GM18861 (cell line): ENCODE results near the gene PLD4.

Experiments used
- ATAC-seq: cut with Tn5 transposase; IDR thresholded peaks from one replicate; pipeline ENCODE4 v1.9.1; 2021; ENCODE audit not compliant: unreplicated experiment

Gene PLD4

DNA sequence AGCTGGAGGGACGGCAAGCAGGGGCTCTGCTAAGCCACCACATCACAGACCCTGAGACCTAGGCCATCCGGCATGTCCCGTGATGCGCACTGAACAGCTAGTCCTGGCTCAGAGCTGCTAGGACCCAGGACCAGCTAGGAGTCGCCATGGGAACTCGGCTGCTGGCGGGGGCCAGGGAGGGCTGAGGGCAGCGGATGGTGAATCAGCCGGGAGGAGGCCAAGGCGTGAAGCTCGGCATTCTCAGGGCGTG lies 48.4 kb downstream of the PLD4 start:
- no peak for ATAC-seq

DNA sequence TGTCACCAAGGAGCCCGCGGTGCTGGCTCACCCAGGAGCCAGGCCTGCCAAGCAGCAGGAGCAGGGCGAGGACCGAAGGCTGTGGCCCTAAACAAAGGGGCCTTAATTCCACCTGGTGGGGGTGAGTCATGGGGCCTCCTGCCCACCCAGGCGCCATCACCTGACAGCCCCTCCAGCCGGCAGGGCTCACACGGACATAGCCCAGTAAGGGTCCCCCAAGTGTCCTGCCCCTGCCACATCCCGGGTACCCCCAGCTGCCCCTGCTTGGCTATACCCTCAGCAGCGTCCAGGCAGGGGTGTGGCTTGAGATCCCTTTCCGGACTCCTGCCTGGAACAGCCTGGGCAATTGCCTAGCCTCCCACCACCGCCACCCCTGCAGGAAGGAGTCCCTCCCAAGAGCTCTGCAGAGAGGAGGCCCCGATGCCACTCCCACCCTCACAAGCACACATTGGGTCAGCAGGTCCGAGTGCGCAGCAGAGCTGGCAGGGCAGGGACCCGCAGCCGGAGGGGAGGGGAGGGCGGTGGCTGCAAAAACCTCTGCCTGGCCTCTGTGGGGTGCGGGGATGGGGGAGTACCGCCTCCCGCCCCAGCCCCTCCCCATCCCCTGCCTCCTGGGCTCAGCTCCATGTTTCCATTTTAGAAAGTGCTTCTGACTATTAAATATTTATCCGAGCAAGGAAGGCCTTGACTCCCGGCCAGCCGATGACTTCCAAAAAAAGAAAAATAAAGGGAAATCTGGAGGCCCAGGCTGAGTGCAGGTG lies 48.9 kb downstream of the PLD4 start:
- no peak for ATAC-seq

DNA sequence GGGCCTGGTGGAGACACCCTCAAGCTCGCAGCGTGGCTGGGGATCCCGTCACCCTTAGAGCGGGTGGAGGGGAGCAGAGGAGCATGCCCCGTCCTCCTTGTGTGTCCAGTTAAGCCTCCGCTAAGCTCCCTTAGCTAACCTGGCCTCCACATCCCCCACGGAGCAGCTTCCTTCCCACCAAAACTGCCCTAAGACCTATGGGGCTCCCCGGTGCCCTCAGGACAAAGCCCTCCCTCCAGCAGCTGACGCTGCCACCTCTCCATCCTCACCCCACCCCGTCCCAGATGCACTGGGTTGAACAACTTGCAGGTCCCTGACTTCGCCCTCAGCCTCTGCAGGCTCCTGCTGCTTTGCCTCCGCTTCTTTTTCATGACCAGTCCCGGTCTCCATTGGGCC lies 49.5 kb downstream of the PLD4 start:
- ATAC-seq: no peak

DNA sequence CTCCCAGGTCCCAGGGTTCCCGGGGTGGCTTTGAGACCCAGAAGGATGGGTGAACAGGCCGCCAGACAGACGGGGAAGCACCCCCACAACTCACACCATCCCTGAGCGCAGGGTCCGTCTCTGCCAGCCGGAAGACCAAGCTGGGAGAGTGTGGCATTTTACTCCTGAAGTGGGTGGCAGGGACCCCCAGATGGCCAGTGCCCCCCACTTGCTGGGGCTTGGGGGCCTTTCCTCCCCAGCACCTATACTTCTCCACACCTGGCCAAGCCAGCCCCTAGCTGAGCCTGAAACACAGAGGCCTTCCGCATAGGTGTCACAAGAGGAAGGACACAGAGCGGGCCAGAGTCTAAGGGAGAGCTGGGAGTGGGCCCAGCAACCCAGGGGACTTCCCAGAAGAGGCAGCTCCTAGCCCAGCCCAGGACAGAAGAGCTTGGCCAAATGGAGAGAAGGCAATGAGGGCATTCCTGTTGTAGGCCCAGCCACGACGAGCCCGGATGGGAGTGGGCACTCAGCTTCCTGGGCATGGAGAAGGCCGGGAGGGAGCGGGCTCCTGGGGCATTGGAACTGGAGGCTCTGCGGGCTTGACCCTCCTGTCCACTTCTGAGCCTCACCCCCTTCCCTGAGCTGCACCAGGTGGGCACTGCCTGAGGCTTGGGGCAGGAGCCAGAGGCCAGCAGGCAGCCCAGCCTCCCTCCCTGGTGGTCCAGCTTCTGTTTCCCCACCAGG lies 50.1 kb downstream of the PLD4 start:
- no peak for ATAC-seq

DNA sequence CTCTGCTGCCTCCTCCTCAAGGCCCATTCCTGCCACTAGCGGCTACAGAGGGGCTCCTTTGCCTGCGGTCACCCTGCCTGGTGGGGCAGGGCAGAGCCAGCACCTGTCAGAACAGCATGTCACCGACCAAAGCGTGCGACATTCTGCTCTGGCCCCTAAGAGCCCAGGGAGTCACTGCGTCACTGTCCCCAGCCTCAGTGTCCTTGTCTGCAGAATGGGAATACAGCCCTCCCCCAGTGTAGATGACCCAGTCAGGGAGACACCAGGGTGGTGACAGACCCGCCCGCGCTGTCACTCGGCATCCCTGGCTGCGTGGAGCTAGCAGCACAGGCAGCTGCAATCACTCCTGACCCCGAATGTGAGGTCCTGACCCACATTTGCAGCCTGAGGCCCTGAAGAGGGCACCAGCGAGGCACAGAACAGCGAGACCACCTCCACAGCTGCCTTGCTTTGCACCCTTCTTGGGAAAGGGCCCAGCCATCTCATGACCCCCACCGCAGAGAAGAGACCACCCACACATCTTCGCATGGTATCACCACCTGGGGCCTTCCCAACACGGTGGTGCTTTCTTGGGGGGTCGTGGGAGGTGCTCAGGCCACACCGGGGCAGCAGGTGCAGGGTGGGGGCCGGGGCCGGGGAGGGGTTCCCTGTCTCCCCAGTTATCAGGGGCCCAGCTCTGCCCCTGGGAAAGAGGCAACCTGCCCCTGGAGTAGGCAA lies 51.0 kb downstream of the PLD4 start:
- no peak for ATAC-seq

DNA sequence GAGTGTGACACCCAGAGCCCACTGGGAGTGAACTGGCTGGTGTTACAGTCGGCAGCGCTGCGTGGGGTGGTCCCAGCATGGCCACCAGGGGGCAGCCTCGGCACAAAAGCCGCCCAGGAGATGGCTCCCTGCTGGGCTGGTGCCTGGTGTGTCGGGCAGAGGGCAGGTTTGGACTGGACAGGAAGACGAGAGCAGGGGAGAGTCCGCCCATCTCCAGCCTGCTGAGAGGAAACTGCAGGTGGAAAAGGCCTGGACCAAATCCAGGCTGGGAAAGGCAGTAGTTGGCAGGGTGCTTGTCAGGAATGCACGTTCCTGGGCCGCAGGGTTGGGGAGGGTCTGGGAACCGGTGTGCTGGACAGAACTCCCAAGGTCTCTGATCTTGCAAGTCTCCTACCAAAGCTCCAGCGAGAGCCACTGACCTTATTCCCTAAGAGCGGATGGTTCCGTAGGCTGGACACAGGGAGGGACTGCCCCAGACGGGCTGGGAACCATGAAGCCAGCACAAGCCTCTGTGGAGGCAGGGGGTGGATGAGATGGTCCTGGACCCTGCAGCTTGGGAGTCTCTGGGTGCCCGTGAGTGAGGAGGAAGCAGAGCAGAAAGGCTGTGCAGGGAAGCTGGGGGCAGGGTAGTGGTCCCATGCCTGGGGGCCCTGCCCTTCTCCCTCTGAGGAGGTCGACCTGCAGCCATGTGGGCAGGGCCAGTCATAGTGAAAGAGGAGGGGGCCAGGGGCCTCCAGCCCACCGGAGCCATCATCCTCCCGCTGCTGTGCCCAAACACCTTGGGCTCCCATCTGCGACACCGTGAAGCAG lies 51.7 kb downstream of the PLD4 start:
- ATAC-seq: no peak

DNA sequence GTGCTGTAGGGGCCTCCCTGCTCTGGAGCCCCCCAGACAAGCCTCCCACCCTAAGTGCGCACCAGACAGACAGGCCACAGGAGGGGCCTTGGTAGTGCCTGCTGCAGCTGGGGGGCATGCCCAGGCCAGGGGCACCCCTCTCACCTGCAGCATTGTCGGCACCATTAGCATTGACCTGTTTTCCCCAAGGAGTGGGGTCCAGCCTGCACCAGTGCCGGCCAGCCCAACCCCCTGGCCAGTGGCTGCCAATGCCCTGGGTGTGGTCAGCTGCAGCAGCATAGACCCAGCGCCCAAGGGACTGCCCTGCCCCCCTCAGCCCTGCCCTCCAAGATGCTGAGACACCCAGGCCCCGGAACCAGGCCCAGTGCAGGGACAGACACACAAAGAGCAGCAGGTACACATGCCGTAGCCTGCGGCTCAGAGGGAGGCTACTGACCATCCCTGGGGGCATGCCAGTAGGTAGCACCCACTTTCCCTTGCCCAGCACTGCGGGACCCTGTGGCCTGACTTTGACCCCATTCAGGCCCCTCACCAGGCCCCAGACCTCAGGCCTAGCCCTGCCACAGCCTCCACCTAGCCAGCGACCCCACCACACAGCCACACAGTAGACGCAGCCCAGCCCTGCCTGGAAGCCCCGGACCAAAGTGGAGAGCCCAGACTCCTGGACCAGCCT lies 52.5 kb downstream of the PLD4 start:
- ATAC-seq: no peak

DNA sequence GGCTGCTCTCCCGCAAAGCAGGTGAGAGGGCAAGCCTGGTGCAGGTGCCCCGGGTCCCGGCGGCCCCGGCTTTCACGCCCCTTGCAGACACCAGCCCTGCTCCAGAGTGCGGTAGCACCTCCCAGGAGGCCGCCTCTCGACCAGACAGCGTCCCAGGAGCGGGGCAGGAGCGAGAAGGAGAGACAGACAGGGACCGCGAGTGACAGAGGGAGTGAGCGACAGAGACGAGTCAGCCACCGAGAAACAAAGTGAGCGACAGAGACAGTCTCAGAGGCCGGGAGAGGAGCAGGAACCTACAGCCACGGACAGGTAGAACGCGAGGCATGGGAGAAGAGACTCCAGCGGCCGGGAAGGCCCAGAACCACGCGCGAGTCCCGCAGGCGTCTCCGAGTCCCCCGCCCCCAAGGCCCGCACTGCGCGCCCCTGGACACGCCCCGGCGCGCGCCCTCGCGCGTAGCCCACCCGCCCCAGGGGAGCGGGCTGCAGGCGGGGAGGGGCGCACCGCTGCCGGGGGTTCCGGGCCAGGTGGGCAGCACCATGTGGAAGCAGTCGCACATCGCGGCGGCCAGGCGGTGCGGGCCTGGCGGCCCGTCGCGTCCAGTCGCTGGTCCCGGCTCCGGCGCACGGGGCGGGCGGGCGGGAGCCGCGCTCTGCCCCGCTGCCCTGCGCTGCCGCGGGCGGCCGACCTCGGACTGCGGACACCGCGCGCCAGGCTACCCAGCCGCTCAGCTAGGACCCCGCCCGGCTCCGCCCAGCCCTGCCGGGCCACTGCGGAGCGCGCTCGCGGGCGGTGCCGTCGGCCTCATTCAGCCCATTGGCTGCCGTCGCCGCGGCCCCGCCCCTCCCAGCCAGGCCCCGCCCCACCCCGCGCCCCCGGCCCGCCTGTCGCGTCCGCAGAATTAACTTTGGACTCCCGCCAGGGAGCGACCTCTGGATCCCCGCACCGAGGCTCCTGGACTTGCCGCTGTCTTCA lies 53.3 kb downstream of the PLD4 start, which contains the start of gene AHNAK2:
Gene AHNAK2, minus strand, starts transcription at position 694 of the 973 bp plus-strand sequence. Its CDS starts 137 bp downstream, at position 557.
- no peak for ATAC-seq

DNA sequence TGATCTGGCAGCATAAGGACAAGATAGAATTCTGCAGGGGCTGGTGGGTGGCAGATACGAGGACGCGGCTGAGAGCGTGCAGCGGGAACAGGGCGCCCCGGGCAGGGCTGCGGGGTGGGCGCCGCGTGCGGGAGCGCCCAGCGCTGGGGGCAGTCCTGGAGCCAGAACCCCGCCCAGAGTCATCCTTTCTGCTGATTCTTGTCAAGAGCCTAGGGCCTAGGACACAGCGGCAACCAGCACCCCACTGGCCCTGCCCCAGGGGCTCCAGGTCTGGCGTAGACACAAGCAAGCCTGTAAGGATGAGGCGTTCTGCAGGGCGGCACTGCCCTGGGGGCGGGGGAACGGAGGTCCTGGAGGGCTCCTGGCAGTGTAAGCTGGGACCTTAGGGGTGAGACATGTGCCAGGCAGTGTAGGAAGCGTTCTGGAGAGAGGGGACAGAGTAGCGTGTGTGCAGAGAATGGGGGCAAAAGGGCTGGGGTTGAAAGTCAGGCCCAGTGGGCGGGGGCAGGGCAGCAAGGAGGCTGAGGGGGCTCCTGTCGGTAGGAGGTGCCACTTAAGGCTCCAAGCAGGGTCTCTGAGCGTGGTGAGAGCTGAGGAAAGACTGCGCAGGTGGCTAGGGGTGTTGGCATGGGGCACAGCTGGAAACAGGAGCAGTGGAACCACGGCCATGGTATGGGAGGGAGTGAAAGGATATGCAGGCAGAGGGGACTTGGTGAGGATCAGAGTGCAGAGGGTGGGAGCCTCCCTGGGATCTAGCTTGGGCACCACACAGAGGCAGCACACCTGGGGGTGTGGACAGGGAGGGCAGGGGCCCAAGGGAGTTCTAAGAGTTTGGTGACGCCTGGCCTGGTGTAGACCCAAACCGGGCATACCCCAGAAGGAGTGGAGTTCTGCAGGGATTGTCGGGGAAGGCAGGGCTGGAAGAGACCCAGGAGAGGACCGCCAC lies 54.3 kb downstream of the PLD4 start:
- no peak for ATAC-seq

DNA sequence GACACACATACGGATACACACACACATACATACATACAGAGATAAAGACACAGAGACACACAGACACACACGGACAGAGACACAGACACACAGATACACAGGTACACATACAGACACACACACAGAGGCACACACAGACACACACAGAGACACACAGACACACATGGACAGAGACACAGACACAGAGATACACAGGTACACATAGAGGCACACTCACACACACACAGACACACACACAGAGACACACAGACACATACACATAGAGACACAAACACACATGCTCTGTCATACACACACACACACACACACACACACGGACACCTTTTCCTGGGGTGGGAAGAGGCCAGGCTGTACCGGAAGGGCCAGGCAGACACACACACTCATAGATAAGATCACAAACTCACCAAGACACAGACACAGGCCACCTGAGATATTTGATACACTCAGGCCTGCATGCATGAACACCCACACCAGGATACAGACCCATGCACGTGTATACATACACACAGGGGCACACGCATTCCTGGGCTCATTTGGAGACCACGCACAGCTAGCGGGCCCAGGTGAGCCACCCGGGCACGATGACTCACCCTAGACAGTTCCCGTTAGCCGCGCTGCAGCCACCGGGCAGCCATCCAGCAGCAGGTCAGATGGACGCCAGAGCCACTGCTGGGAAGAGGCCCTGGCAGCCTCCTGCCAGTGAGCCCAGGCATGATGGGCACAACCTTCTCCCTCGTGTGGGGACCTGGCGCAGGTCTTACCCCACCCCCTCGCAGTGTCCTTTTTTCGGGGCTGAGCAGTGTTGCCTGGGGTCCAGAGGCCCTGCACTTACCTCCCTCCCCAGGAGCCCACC lies 55.3 kb downstream of the PLD4 start:
- ATAC-seq: no peak

DNA sequence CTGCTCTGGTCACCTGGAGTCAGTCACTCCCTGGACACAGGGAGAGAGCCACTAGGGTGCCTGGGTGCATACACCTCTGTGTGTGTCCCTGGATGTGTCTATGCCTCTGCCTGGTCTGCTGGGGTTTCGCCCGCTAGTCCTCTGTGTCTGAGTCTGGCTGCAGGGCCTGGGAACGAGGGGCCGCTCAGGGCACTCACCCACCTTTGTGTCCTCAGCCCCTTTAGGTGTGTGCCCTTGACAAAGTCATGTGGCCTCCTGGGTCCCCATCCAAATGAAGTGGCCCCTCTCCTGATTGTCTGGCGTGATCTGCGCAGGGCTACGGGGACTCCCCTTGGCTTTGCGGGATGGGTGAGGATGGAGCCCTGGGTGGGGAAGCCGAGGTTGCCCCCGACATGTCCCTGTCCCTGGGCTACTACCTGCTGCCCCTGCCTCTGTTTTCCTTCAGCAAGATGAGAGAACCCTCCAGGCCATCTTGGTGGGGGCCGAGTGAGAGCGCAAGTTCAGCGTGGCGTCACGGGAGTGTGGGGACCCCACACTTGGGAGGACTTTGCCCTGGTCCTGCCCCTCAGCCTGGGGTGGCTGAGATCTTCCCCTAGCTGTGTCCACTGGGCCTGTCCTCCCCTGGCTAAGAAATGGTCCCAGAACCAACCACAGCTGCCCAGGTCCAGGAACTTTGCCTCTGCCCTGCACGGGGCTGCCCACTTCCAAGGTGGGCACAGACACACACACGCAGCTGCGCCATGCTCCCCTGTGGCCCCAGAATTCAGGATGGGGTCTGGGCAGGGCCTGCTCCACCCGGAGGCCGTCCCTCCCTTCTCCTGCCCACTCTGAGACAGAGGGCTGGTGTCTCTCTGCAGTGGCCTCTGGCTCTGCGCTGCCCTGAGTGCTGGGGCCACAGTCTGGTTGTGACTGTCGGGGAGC lies 56.2 kb downstream of the PLD4 start:
- ATAC-seq: no peak

DNA sequence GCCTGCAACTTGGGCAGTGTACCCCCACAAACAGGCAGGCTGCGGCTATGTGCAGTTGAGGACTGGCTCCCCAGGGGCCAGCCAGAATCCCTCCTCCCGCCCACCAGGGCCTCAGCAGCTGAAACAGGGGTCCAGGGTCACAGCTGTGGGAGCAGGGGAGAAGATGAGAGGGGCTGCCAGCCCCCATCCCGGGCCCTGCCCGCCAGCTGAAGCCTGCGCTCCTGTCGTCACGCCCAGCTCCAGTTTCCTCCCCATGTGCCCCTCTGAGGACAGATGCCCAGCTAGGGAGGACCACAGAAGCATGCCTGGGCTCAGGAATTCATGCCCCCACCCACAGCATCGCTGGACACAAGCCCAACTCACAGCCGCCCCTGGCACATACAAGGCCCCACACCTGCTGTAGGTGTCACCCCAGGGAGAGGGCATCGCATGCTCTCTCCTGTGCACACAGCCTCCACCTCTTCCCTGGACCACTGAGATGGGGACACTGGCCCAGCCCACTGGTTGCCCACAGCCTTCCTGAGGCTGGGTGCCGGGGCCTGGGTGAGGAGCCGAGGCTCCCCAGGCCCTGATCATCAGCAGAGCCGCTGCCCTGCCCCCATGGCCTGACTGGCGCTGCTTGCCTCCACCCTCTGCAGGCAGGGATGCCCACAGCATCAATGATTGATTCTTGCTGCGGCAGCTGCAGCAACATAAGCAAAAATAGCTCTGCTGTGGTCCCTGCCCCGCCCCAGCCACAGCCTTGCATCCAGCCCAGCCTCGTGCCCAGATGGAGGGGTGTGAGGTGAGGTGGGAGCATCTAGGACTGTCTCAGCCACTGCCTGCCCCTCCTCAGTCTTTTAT lies 57.2 kb downstream of the PLD4 start:
- no peak for ATAC-seq

DNA sequence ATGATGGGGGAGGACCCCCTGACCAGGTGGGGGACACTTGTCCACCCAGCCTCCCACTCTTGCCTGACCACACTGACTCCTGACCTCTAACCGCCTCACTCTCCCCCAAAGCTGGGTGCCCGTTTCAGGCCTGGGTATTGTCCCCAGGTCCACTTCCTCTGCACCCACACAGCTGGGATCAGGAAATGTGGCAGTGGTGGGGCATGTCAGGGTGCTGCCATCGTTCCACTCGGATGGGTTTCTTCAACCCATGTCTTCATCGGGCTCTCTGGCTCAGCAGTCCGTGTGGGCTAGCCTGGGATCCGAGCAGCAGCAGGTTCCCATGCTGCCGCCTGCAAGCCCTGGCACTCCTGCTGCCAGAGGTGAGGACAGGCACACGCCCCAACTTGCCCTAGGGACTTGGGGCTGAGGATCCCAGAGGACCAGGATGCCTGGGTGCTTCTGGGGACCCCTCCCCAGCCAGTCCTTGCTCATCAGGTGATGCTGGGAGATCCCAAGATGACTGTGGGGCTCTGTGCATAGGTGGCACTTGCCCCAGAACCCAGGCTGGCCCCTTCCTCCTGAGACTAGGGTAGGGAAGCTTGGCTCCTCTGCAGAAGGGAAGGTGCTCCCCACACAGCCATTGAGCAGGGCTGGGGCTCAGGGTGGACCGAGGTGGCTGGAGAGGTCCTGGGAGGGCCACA lies 58.0 kb downstream of the PLD4 start:
- ATAC-seq: no peak
